ENCODE results near the gene CEP350. TPM values are rescaled to one million over a fixed set of nuclear protein-coding genes. Genes with fewer than 3 reads are reported as not detected.

Gene CEP350
- polyA plus RNA-seq, 1 of the 3 experiments (the other 2 are of a cell fraction): 2.9 TPM

DNA sequence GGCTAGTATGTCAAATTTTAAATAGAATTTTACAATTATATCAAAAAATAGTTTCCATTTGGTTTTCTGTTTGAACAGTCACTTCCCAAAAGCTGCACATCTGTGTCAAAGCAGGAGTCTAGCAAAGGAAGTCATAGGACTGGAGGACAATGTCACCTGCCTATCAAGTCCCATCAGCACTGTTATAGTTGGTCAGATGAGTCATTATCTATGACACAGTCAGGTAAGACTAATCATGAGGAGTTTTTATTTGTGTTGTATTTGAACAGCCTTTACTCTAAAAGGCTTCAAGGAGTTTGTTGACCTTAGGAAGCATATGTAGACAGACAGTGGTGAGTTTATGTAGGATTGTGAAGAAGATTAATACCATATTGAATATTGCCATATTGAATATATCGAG, 125.8 kb downstream of the CEP350 start:
- Histone ChIP-seq H3K4me2 (no peak overlapping the region), H3K4me3 (ENCODE audit: low read depth in 2 of 2, low read length in 1 of 2) (no peak overlapping the region), H3K9ac (no peak overlapping the region), H3K4me1 (ENCODE audit: control insufficient read depth in 1 of 2, insufficient read depth in 2 of 2, low read depth in 1 of 2, low read length in 1 of 2) (no peaks in the 10 kb centered on the region), H3K9me2 (no peaks in the 10 kb centered on the region), H3K27ac (ENCODE audit: low read depth in 2 of 2, low read length in 1 of 2) (no peak overlapping the region), H3F3A (replicated peaks; ENCODE audit: insufficient read depth) (peaks cover 11% of the 10 kb centered on the region), H3K27me3 (ENCODE audit: insufficient read depth) (no peaks in the 10 kb centered on the region), H2AFZ (ENCODE audit: low read depth) (no peak overlapping the region), H4K20me1 (ENCODE audit: insufficient read depth) (no peaks in the 10 kb centered on the region), H3K36me3 (replicated peaks in 1 of 2; ENCODE audit: control insufficient read depth in 1 of 2, insufficient read depth in 2 of 2, low read length in 1 of 2) (peaks cover 60 to 67% of the 10 kb centered on the region in 2 experiments), H3K9me3 (no peaks in the 10 kb centered on the region), H3K79me2 (ENCODE audit: insufficient read depth) (no peaks in the 10 kb centered on the region)
- 94% methylated on average over 1 of the region's 1 CpG for WGBS (ENCODE audit: low lambda C conversion rate)
- ChIA-PET CTCF (interaction anchor here (0.7 to 0.9 kb wide), 2 partner anchors 48 to 266 kb away, joined by 3 read pairs; no protein-coding TSS in a partner anchor), POLR2A (no interaction called here)
- TF ChIP-seq FOSL2 (IDR thresholded peaks at IDR 0.05; ENCODE audit: borderline replicate concordance, low read depth): no peak
- TF ChIP-seq, protein P1, sequence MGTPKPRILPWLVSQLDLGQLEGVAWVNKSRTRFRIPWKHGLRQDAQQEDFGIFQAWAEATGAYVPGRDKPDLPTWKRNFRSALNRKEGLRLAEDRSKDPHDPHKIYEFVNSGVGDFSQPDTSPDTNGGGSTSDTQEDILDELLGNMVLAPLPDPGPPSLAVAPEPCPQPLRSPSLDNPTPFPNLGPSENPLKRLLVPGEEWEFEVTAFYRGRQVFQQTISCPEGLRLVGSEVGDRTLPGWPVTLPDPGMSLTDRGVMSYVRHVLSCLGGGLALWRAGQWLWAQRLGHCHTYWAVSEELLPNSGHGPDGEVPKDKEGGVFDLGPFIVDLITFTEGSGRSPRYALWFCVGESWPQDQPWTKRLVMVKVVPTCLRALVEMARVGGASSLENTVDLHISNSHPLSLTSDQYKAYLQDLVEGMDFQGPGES (IDR thresholded peaks at IDR 0.05; ENCODE audit: low read depth, low read length): no peak
- TF ChIP-seq, protein P2, sequence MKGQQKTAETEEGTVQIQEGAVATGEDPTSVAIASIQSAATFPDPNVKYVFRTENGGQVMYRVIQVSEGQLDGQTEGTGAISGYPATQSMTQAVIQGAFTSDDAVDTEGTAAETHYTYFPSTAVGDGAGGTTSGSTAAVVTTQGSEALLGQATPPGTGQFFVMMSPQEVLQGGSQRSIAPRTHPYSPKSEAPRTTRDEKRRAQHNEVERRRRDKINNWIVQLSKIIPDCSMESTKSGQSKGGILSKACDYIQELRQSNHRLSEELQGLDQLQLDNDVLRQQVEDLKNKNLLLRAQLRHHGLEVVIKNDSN (IDR thresholded peaks at IDR 0.05; ENCODE audit: borderline replicate concordance, low read depth): no peak
- TF ChIP-seq, protein P3, sequence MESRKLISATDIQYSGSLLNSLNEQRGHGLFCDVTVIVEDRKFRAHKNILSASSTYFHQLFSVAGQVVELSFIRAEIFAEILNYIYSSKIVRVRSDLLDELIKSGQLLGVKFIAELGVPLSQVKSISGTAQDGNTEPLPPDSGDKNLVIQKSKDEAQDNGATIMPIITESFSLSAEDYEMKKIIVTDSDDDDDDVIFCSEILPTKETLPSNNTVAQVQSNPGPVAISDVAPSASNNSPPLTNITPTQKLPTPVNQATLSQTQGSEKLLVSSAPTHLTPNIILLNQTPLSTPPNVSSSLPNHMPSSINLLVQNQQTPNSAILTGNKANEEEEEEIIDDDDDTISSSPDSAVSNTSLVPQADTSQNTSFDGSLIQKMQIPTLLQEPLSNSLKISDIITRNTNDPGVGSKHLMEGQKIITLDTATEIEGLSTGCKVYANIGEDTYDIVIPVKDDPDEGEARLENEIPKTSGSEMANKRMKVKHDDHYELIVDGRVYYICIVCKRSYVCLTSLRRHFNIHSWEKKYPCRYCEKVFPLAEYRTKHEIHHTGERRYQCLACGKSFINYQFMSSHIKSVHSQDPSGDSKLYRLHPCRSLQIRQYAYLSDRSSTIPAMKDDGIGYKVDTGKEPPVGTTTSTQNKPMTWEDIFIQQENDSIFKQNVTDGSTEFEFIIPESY (IDR thresholded peaks at IDR 0.05; ENCODE audit: borderline replicate concordance, low read depth): no peak
- TF ChIP-seq NRF1 (IDR thresholded peaks at IDR 0.05; ENCODE audit: low read depth, low read length): no peak
- TF ChIP-seq, protein P4, sequence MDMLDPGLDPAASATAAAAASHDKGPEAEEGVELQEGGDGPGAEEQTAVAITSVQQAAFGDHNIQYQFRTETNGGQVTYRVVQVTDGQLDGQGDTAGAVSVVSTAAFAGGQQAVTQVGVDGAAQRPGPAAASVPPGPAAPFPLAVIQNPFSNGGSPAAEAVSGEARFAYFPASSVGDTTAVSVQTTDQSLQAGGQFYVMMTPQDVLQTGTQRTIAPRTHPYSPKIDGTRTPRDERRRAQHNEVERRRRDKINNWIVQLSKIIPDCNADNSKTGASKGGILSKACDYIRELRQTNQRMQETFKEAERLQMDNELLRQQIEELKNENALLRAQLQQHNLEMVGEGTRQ (IDR thresholded peaks at IDR 0.05; ENCODE audit: borderline replicate concordance, low read depth, low read length): no peak
- TF ChIP-seq EP300 (IDR thresholded peaks at IDR 0.05; ENCODE audit: borderline replicate concordance in 1 of 2, low read depth in 1 of 2, low read length in 1 of 2): no peak
- TF ChIP-seq, protein P5, sequence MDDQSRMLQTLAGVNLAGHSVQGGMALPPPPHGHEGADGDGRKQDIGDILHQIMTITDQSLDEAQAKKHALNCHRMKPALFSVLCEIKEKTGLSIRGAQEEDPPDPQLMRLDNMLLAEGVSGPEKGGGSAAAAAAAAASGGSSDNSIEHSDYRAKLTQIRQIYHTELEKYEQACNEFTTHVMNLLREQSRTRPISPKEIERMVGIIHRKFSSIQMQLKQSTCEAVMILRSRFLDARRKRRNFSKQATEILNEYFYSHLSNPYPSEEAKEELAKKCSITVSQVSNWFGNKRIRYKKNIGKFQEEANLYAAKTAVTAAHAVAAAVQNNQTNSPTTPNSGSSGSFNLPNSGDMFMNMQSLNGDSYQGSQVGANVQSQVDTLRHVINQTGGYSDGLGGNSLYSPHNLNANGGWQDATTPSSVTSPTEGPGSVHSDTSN (IDR thresholded peaks at IDR 0.05): no peak
- no peak for TF ChIP-seq FOXJ3 (CRISPR knock-in tag; IDR thresholded peaks at IDR 0.05)
- TF ChIP-seq RXRA (IDR thresholded peaks at IDR 0.05; ENCODE audit: borderline replicate concordance, low read depth): no peak
- no peak for TF ChIP-seq YY1 (IDR thresholded peaks at IDR 0.05; ENCODE audit: low read depth)
- no peak for TF ChIP-seq CHD2 (IDR thresholded peaks at IDR 0.05; ENCODE audit: low read length, partially characterized antibody)
- TF ChIP-seq TCF12 (IDR thresholded peaks at IDR 0.05): no peak
- no peak for TF ChIP-seq NFIC (IDR thresholded peaks at IDR 0.05; ENCODE audit: borderline replicate concordance)
- TF ChIP-seq TEAD4 (IDR thresholded peaks at IDR 0.05; ENCODE audit: borderline replicate concordance, insufficient read depth): no peak
- TF ChIP-seq RCOR1 (IDR thresholded peaks at IDR 0.05; ENCODE audit: low read length): no peak
- TF ChIP-seq RAD21 (IDR thresholded peaks at IDR 0.05; ENCODE audit: low read length): no peak
- DNase-seq: no peak

All from SK-N-SH (cell line).